GM10266 (cell line): ENCODE measurements around the gene ACD.
"Not testable (repeated sequence)": the region's sequence is repeated elsewhere in the genome, so short reads cannot be mapped to it uniquely, and the experiment has no call there.

Source experiments
- DNase-seq: peaks from one replicate; pipeline ENCODE4 v3.0.0; 2012; ENCODE audit errors: extremely low spot score
- TF ChIP-seq, protein P1 (sequence below): IDR thresholded peaks from 2 replicates; pipeline ENCODE4 v1.5.1; 2012; ENCODE audit warnings: mild to moderate bottlenecking, low read depth; ENCODE audit not compliant: control insufficient read depth, insufficient read depth; ENCODE audit errors: missing control alignments

ACD gene

GRCh38 chr16:67702130-67702529 lies 42.1 kb upstream of the ACD start:
- DNase-seq: no peak
- TF ChIP-seq, protein P1, sequence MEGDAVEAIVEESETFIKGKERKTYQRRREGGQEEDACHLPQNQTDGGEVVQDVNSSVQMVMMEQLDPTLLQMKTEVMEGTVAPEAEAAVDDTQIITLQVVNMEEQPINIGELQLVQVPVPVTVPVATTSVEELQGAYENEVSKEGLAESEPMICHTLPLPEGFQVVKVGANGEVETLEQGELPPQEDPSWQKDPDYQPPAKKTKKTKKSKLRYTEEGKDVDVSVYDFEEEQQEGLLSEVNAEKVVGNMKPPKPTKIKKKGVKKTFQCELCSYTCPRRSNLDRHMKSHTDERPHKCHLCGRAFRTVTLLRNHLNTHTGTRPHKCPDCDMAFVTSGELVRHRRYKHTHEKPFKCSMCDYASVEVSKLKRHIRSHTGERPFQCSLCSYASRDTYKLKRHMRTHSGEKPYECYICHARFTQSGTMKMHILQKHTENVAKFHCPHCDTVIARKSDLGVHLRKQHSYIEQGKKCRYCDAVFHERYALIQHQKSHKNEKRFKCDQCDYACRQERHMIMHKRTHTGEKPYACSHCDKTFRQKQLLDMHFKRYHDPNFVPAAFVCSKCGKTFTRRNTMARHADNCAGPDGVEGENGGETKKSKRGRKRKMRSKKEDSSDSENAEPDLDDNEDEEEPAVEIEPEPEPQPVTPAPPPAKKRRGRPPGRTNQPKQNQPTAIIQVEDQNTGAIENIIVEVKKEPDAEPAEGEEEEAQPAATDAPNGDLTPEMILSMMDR: no peak

DNA sequence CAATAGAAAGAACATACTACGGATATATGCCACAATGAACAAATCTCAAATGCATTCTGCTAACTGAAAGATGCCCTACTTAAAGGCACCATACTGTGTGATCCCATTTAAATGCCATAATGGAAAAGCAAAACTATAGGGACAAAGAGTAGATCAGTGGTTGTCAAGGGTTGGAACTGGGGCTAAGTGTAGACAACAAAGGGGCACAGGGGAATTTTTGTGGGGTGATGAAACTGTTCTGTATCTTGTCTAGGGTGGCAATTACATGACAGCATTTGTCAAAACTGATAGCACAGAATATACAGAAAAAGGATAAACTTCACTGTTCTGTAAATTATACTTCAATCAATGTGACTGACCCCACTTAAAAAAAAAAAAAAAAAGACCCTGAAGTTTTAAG lies 41.4 kb upstream of the ACD start:
- DNase-seq: no peak
- TF ChIP-seq, protein P1: no peak

- no peak for DNase-seq
- TF ChIP-seq, protein P1: no peak
Measured at GRCh38 chr16:67699265-67699664, 39.2 kb upstream of the ACD start.

GRCh38 chr16:67697422-67698185 lies 37.5 kb upstream of the ACD start:
- TF ChIP-seq, protein P1: no peak
- DNase-seq: no peak

DNA sequence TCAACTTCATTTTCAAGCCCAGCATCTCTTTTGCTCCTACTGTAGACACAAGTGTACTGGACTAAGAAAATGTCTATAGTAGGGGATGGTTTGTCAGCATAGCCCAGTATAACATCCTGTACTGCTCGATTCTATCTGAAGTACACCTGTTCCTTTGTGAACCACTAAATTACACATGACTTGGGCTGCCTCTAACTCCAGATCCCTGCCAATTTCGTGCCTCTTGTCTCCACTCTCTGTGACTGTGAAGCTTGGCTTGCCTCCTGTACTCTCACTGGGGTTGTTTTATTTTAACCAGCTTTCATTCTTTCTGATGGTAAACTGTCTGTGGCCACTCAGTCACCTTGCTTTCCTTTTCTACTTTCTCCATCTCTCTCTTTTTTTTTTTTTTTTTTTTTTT lies 34.6 kb upstream of the ACD start:
- no peak for DNase-seq
- TF ChIP-seq, protein P1: no peak

- not testable (repeated sequence) for DNase-seq
Measured at GRCh38 chr16:67693517-67694285, 33.6 kb upstream of the ACD start.

GRCh38 chr16:67685388-67686112 lies 25.5 kb upstream of the ACD start:
- no peak for DNase-seq
- TF ChIP-seq, protein P1: no peak
